Trophoblast cell (in vitro differentiated cells and primary cell): ENCODE measurements around the gene MMP1.

Experiments used
- DNase-seq, 2 donors: peaks; one replicate each; pipeline ENCODE4 v3.0.0-alpha.2; 2016
- H2AFZ ChIP-seq: 2 replicates; pipeline ENCODE4 v1.6.1; 2013; ENCODE audit warnings: low read length, moderate library complexity, mild to moderate bottlenecking; ENCODE audit not compliant: insufficient read depth, poor library complexity
- H2AK5ac ChIP-seq: 2 replicates; pipeline ENCODE4 v1.6.1; 2013; ENCODE audit warnings: mild to moderate bottlenecking, low read length
- H2BK120ac ChIP-seq: 2 replicates; pipeline ENCODE4 v1.6.1; 2013; ENCODE audit warnings: low read length, mild to moderate bottlenecking, moderate library complexity; ENCODE audit not compliant: insufficient read depth, poor library complexity
- H2BK12ac ChIP-seq: 2 replicates; pipeline ENCODE4 v1.6.1; 2013; ENCODE audit warnings: mild to moderate bottlenecking, low read length, moderate library complexity
- H2BK5ac ChIP-seq: 2 replicates; pipeline ENCODE4 v1.6.1; 2013; ENCODE audit warnings: low read length, low read depth, moderate library complexity, mild to moderate bottlenecking; ENCODE audit not compliant: poor library complexity
- H3K14ac ChIP-seq: 2 replicates; pipeline ENCODE4 v1.6.1; 2013; ENCODE audit warnings: mild to moderate bottlenecking, low read length
- H3K18ac ChIP-seq: 2 replicates; pipeline ENCODE4 v1.6.1; 2013; ENCODE audit warnings: mild to moderate bottlenecking, low read length
- H3K23ac ChIP-seq: 2 replicates; pipeline ENCODE4 v1.6.1; 2013; ENCODE audit warnings: low read length
- H3K27ac ChIP-seq: 2 replicates; pipeline ENCODE4 v1.5.1; 2013; ENCODE audit warnings: low read depth, mild to moderate bottlenecking, inconsistent platforms, low read length, moderate library complexity
- H3K27me3 ChIP-seq: 2 replicates; pipeline ENCODE4 v1.6.1; 2013; ENCODE audit warnings: inconsistent platforms, mild to moderate bottlenecking, low read length, moderate library complexity; ENCODE audit not compliant: insufficient read depth
- H3K36me3 ChIP-seq, 2 experiments: 1 replicate in 1 of 2; 2 replicates in 1 of 2; pipeline ENCODE4 v1.6.1; 2013; ENCODE audit warnings: low read length in 2 of 2, mild to moderate bottlenecking in 2 of 2, moderate library complexity in 1 of 2; ENCODE audit not compliant: insufficient read depth in 2 of 2, control insufficient read depth in 1 of 2
- H3K4ac ChIP-seq: 2 replicates; pipeline ENCODE4 v1.6.1; 2013; ENCODE audit warnings: low read depth, mild to moderate bottlenecking, low read length, moderate library complexity
- H3K4me1 ChIP-seq, 2 experiments: 1 replicate in 1 of 2; 2 replicates in 1 of 2; pipeline ENCODE4 v1.6.1; 2013; ENCODE audit warnings: low read length in 2 of 2, mild to moderate bottlenecking in 2 of 2, moderate library complexity in 1 of 2; ENCODE audit not compliant: insufficient read depth in 2 of 2, control insufficient read depth in 1 of 2
- H3K4me2 ChIP-seq: 2 replicates; pipeline ENCODE4 v1.6.1; 2013; ENCODE audit warnings: inconsistent platforms, mild to moderate bottlenecking, low read length, moderate library complexity
- H3K4me3 ChIP-seq: 2 replicates; pipeline ENCODE4 v1.5.1; 2013; ENCODE audit warnings: mild to moderate bottlenecking, low read depth, low read length, inconsistent platforms
- H3K79me1 ChIP-seq: one replicate; pipeline ENCODE4 v1.6.1; 2013; ENCODE audit warnings: low read length
- H3K79me2 ChIP-seq: 2 replicates; pipeline ENCODE4 v1.6.1; 2013; ENCODE audit warnings: low read length, mild to moderate bottlenecking; ENCODE audit not compliant: control insufficient read depth, insufficient read depth, poor library complexity
- H3K9ac ChIP-seq: 2 replicates; pipeline ENCODE4 v1.6.1; 2013; ENCODE audit warnings: mild to moderate bottlenecking, low read length
- H3K9me3 ChIP-seq: 2 replicates; pipeline ENCODE4 v1.6.1; 2013; ENCODE audit warnings: low read depth, mild to moderate bottlenecking, control low read depth, inconsistent platforms, low read length; ENCODE audit not compliant: insufficient read depth
- H4K12ac ChIP-seq: 2 replicates; pipeline ENCODE4 v1.6.1; 2013; ENCODE audit warnings: low read depth, mild to moderate bottlenecking, low read length, moderate library complexity
- H4K8ac ChIP-seq: 2 replicates; pipeline ENCODE4 v1.6.1; 2013; ENCODE audit warnings: low read depth, mild to moderate bottlenecking, low read length, moderate library complexity
- H4K91ac ChIP-seq: one replicate; pipeline ENCODE4 v1.6.1; 2013; ENCODE audit warnings: low read depth, mild to moderate bottlenecking, low read length, moderate library complexity
- WGBS: extraction: QIAGEN DNeasy Blood & Tissue Kit; methylation state at CpG from one replicate; pipeline ENCODE4 v1.1.7; 2013; ENCODE audit warnings: missing lambda C conversion rate; ENCODE audit not compliant: insufficient read length, insufficient coverage; ENCODE audit errors: extremely low coverage; 5-methylcytosine and 5-hydroxymethylcytosine counted together

MMP1 gene

GRCh38 chr11:102833731-102834130 lies 35.8 kb upstream of the MMP1 start:
- Histone ChIP-seq H2BK12ac (no peak overlapping the region), H3K23ac (no peak overlapping the region), H3K9ac (no peak overlapping the region), H3K79me1 (peaks cover 7% of the 10 kb centered on the region), H2BK120ac (no peak overlapping the region), H2AK5ac (no peak overlapping the region), H3K9me3 (no peaks in the 10 kb centered on the region), H3K27me3 (no peaks in the 10 kb centered on the region), H3K18ac (no peak overlapping the region), H3K14ac (no peak overlapping the region), H2AFZ (no peak overlapping the region), H2BK5ac (no peak overlapping the region), H3K27ac (no peak overlapping the region), H3K4me2 (no peak overlapping the region), H3K36me3 (no peaks in the 10 kb centered on the region), H3K4ac (no peak overlapping the region), H4K12ac (no peak overlapping the region), H4K91ac (no peak overlapping the region), H3K4me1 (peaks cover 4 to 9% of the 10 kb centered on the region in 2 experiments), H4K8ac (no peak overlapping the region), H3K4me3 (no peak overlapping the region), H3K79me2 (no peaks in the 10 kb centered on the region)
- no CpG with 5 or more reads among the region's 2 CpGs for WGBS
- DNase-seq: no peak

- Histone ChIP-seq H2AK5ac (no peak overlapping the region), H2AFZ (no peak overlapping the region), H2BK120ac (no peak overlapping the region), H2BK5ac (no peak overlapping the region), H4K91ac (no peak overlapping the region), H3K14ac (no peak overlapping the region), H3K18ac (no peak overlapping the region), H3K4me1 (peaks cover 4 to 9% of the 10 kb centered on the region in 2 experiments), H4K8ac (no peak overlapping the region), H3K23ac (no peak overlapping the region), H4K12ac (no peak overlapping the region), H2BK12ac (no peak overlapping the region), H3K9ac (no peak overlapping the region), H3K79me2 (no peaks in the 10 kb centered on the region), H3K36me3 (no peaks in the 10 kb centered on the region), H3K27me3 (no peaks in the 10 kb centered on the region), H3K9me3 (no peaks in the 10 kb centered on the region), H3K79me1 (peaks cover 7% of the 10 kb centered on the region), H3K4ac (no peak overlapping the region), H3K4me2 (no peak overlapping the region), H3K27ac (no peak overlapping the region), H3K4me3 (no peak overlapping the region)
- no CpG with 5 or more reads among the region's 7 CpGs for WGBS
- DNase-seq: no peak
Measured at GRCh38 chr11:102832612-102833011, 34.7 kb upstream of the MMP1 start.

GRCh38 chr11:102831489-102832440 lies 33.8 kb upstream of the MMP1 start:
- WGBS: no CpG with 5 or more reads among the region's 38 CpGs
- Histone ChIP-seq H2AFZ (no peak overlapping the region), H3K4ac (no peak overlapping the region), H3K79me2 (no peaks in the 10 kb centered on the region), H3K27me3 (no peaks in the 10 kb centered on the region), H3K4me1 (peaks cover 4 to 9% of the 10 kb centered on the region in 2 experiments), H4K12ac (no peak overlapping the region), H3K9me3 (no peaks in the 10 kb centered on the region), H3K27ac (no peak overlapping the region), H4K91ac (peak overlapping the region; percentile 18), H3K79me1 (peaks cover 7% of the 10 kb centered on the region), H2BK120ac (no peak overlapping the region), H3K4me2 (no peak overlapping the region), H3K4me3 (no peak overlapping the region), H3K36me3 (no peaks in the 10 kb centered on the region), H2BK5ac (no peak overlapping the region), H4K8ac (no peak overlapping the region), H2AK5ac (peak overlapping the region; percentile 53), H3K14ac (no peak overlapping the region), H3K23ac (no peak overlapping the region), H3K18ac (no peak overlapping the region), H2BK12ac (peak overlapping the region; percentile 9), H3K9ac (no peak overlapping the region)
- no peak for DNase-seq

GRCh38 chr11:102831128-102831488 lies 33.1 kb upstream of the MMP1 start:
- no peak overlapping the region for H2BK12ac ChIP-seq
- H3K4me2 ChIP-seq: no peak overlapping the region
- no peak overlapping the region for H2BK5ac ChIP-seq
- peaks cover 7% of the 10 kb centered on the region for H3K79me1 ChIP-seq
- H3K9ac ChIP-seq: no peak overlapping the region
- H4K8ac ChIP-seq: no peak overlapping the region
- no peak overlapping the region for H4K12ac ChIP-seq
- no peak overlapping the region for H3K4ac ChIP-seq
- no peak overlapping the region for H4K91ac ChIP-seq
- no peak overlapping the region for H2BK120ac ChIP-seq
- no CpG with 5 or more reads among the region's 2 CpGs for WGBS
- no peak overlapping the region for H2AFZ ChIP-seq
- H3K27me3 ChIP-seq: no peaks in the 10 kb centered on the region
- H3K23ac ChIP-seq: no peak overlapping the region
- no peak overlapping the region for H3K14ac ChIP-seq
- peaks cover 4 to 9% of the 10 kb centered on the region in 2 experiments for H3K4me1 ChIP-seq
- no peak for DNase-seq
- peaks cover under 1% of the 10 kb centered on the region for H3K9me3 ChIP-seq
- H3K79me2 ChIP-seq: no peaks in the 10 kb centered on the region
- H3K18ac ChIP-seq: no peak overlapping the region
- no peak overlapping the region for H2AK5ac ChIP-seq
- no peaks in the 10 kb centered on the region for H3K36me3 ChIP-seq
- H3K4me3 ChIP-seq: no peak overlapping the region
- H3K27ac ChIP-seq: no peak overlapping the region
